GM10266 (cell line): ENCODE results near the gene ARHGEF33.
A peak's percentile ranks its signal among the peaks of the same experiment; 100 is the strongest.

Experiments used
- DNase-seq: peaks from one replicate; pipeline ENCODE4 v3.0.0; 2012; ENCODE audit errors: extremely low spot score
- TF ChIP-seq, protein P1 (sequence below): IDR thresholded peaks from 2 replicates; pipeline ENCODE4 v1.5.1; 2012; ENCODE audit warnings: mild to moderate bottlenecking, low read depth; ENCODE audit not compliant: control insufficient read depth, insufficient read depth; ENCODE audit errors: missing control alignments

The ARHGEF33 gene

GRCh38 chr2:38889045-38889444 lies 630 bp upstream of the ARHGEF33 start:
- TF ChIP-seq, protein P1, sequence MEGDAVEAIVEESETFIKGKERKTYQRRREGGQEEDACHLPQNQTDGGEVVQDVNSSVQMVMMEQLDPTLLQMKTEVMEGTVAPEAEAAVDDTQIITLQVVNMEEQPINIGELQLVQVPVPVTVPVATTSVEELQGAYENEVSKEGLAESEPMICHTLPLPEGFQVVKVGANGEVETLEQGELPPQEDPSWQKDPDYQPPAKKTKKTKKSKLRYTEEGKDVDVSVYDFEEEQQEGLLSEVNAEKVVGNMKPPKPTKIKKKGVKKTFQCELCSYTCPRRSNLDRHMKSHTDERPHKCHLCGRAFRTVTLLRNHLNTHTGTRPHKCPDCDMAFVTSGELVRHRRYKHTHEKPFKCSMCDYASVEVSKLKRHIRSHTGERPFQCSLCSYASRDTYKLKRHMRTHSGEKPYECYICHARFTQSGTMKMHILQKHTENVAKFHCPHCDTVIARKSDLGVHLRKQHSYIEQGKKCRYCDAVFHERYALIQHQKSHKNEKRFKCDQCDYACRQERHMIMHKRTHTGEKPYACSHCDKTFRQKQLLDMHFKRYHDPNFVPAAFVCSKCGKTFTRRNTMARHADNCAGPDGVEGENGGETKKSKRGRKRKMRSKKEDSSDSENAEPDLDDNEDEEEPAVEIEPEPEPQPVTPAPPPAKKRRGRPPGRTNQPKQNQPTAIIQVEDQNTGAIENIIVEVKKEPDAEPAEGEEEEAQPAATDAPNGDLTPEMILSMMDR: no peak
- no peak for DNase-seq

DNA sequence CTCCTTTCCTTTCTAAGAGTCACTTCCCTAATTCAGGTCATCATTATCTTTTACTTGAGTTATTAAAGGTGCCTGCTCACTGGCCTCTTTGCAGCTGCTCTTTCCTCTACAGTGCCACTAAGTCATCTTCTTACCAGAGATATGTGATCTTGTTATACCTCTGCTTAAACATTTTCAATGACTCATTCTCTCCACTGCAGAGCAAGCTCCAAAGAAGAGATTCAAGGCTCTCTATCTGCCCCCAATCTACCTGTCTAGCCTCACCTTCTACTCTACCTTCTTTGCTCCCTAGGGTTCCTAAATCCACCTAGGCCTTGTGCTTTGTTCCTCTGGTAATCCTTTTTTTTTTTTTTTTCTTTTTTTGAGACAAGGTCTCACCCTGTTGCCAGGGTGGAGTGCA lies 3.1 kb downstream of the ARHGEF33 start:
- TF ChIP-seq, protein P1: no peak
- no peak for DNase-seq

GRCh38 chr2:38898256-38898655 lies 8.6 kb downstream of the ARHGEF33 start:
- TF ChIP-seq, protein P1: no peak
- DNase-seq: no peak

DNA sequence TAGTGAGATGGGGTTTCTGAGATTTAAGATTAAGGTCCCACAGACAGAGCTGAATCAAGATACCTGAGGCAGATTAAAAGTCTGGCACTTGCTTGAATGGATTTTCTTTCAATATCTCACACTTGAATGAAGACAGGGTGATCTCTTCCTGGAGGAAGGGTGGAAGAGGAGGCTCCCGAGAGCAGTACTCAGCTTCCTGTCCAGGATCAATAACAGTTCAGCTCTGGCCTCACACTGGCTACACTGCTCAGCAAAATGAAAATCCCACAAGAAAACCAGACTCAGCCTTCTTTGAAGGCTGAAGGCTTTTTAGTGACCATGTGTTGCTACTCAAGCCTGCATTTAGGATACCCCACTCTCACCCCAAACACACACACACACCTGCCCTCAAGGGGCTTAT lies 11.1 kb downstream of the ARHGEF33 start:
- TF ChIP-seq, protein P1: no peak
- DNase-seq: no peak

- TF ChIP-seq, protein P1: no peak
- no peak for DNase-seq
These were observed 15.6 kb downstream of the ARHGEF33 start for GRCh38 chr2:38905251-38905650.

GRCh38 chr2:38907242-38907641 lies 17.6 kb downstream of the ARHGEF33 start:
- TF ChIP-seq, protein P1: no peak
- no peak for DNase-seq

DNA sequence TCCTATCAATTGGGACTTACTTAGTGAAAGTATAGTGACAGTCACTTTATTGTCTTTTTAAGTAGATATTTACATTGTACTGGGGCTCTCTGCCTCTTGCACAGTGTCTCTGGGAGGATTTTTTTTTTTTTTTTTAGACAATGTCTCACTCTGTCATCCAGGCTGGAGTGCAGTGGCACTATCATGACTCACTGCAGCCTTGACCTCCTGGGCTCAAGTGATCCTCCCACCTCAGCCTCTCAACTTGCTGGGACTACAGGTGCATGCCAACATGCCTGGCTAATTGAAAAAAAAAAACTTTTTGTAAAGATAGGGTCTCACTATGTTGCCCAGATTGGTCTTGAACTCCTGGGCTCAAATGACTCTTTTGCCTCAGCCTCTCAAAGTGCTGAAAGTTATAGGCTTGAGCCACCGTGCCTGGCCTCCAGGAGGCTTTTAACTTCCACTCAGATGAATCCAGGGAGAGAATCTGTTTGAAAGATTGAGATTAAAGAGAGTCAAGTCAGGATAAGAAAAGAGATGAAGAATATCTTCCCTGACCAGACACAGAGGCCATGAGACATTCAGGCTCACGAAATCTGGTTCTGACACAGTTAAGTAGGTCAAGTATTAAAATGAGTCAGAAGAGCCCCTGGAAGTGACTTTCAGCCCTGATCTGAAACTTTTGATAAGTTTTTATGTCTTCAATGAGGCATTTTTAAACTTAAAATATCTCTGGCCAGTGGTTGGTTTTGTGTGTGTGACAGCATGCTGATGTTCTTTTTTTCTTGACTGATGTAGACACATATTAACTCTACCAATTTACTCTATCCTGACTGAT lies 18.3 kb downstream of the ARHGEF33 start:
- DNase-seq: peak; percentile 41
- TF ChIP-seq, protein P1: no peak
